Astrocyte (in vitro differentiated cells and primary cell): ENCODE results near the gene PPRC1.

Experiments
- EZH2 ChIP-seq: IDR thresholded peaks from 2 replicates; pipeline ENCODE4 v1.6.1; 2012; ENCODE audit warnings: mild to moderate bottlenecking, low read length, inconsistent platforms; ENCODE audit not compliant: insufficient read depth
- TF ChIP-seq, protein P1 (sequence below): IDR thresholded peaks from 2 replicates; pipeline ENCODE4 v1.5.1; 2011; ENCODE audit warnings: low read depth, mild to moderate bottlenecking, inconsistent platforms, low read length, moderate library complexity; ENCODE audit not compliant: insufficient read depth

DNA sequence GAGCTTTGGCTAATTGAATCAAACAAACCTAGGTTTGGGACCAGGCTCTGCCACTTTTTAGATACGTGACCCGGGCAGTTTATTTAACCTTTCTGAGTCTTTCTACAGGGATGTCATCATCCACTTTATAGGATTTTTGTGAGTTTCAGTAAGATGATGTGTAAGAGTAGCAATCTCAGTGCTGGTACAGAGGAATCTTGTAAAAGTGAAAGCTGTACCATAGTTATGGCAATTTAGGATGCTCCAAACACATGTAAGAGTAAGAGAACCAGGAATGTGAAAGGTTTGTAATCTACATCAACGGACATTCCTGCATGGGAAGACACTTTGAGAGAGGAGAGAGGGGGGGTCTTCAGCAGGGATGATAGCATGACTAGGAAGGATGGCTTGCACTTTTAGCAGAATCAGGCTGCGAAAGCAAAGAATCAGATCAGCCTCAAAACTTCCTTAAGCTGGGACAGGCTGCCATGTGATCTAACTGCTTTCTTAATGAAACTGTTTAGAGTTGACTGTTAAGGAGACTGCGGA is 20.3 kb downstream of the PPRC1 start:
- TF ChIP-seq, protein P1, sequence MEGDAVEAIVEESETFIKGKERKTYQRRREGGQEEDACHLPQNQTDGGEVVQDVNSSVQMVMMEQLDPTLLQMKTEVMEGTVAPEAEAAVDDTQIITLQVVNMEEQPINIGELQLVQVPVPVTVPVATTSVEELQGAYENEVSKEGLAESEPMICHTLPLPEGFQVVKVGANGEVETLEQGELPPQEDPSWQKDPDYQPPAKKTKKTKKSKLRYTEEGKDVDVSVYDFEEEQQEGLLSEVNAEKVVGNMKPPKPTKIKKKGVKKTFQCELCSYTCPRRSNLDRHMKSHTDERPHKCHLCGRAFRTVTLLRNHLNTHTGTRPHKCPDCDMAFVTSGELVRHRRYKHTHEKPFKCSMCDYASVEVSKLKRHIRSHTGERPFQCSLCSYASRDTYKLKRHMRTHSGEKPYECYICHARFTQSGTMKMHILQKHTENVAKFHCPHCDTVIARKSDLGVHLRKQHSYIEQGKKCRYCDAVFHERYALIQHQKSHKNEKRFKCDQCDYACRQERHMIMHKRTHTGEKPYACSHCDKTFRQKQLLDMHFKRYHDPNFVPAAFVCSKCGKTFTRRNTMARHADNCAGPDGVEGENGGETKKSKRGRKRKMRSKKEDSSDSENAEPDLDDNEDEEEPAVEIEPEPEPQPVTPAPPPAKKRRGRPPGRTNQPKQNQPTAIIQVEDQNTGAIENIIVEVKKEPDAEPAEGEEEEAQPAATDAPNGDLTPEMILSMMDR = no peak
- TF ChIP-seq EZH2 = no peak
